Sigmoid colon (tissue), 7 donors: ENCODE data around the gene CT47C1. TPM values are rescaled to one million over a fixed set of nuclear protein-coding genes. Genes with fewer than 3 reads are reported as not detected.

Source experiments
- DNase-seq: peaks from one replicate; pipeline ENCODE4 v3.0.0-alpha.2; 2019
- H3K27ac ChIP-seq, 4 donors: fragments of 200-600 bp; sonication (generic); one replicate each; pipeline ENCODE4 v1.5.1; 2016 to 2019; ENCODE audit warnings: mild to moderate bottlenecking in 1 of 4
- H3K27me3 ChIP-seq, 3 donors: fragments of 200-600 bp; sonication (generic); one replicate each; pipeline ENCODE4 v1.5.1; 2019; ENCODE audit warnings: mild to moderate bottlenecking in 1 of 3
- H3K36me3 ChIP-seq, 4 donors: fragments of 200-600 bp; sonication (generic); one replicate each; pipeline ENCODE4 v1.5.1; 2016 to 2019
- H3K4me1 ChIP-seq, 4 donors: fragments of 200-600 bp; sonication (generic); one replicate each; pipeline ENCODE4 v1.5.1; 2017 to 2019
- H3K4me3 ChIP-seq, 4 donors: fragments of 200-600 bp; sonication (generic); one replicate each; pipeline ENCODE4 v1.5.1; 2017 to 2019; ENCODE audit warnings: mild to moderate bottlenecking in 2 of 4, moderate library complexity in 1 of 4
- H3K9me3 ChIP-seq, 4 donors: fragments of 200-600 bp in 3 of 4; sonication (generic) in 3 of 4; one replicate each; pipeline versions ENCODE4 v1.5.1 to v1.6.1; 2013 to 2019
- CTCF ChIP-seq, 4 experiments: fragments of 450-650 bp in 3 of 4; fragments of 200-600 bp in 1 of 4; IDR thresholded peaks; one replicate each; pipeline ENCODE4 v1.5.1; 2016 to 2019; ENCODE audit warnings: antibody characterized with exemption in 4 of 4, mild to moderate bottlenecking in 3 of 4, moderate library complexity in 2 of 4
- EP300 ChIP-seq, 4 donors: sonication (generic); formaldehyde crosslinking; IDR thresholded peaks; one replicate each; pipeline ENCODE4 v1.6.1; 2017; ENCODE audit warnings: antibody characterized with exemption in 4 of 4
- POLR2A ChIP-seq, 2 donors: fragments of 450-650 bp; IDR thresholded peaks; one replicate each; pipeline ENCODE4 v1.6.1; 2016; ENCODE audit warnings: antibody characterized with exemption in 2 of 2, mild to moderate bottlenecking in 2 of 2, moderate library complexity in 2 of 2
- POLR2AphosphoS5 ChIP-seq, 4 donors: sonication (generic); formaldehyde crosslinking; IDR thresholded peaks; one replicate each; pipeline ENCODE4 v1.6.1; 2017; ENCODE audit warnings: antibody characterized with exemption in 4 of 4
- WGBS, 2 donors: extraction: QIAGEN DNeasy Blood & Tissue Kit; methylation state at CpG; one replicate each; pipeline ENCODE4 v1.1.7; 2013; 5-methylcytosine and 5-hydroxymethylcytosine counted together
- intact Hi-C: fragments of 100-400 bp; cut with DNase I; formaldehyde crosslinking; loops from one replicate; pipeline ENCODE4 v1.15.1; 2023
- polyA plus RNA-seq, 3 donors: library from polyadenylated mRNA; stranded (reverse); fragments of 200-250 nt; gene quantifications; one replicate each; pipeline ENCODE4 v1.2.3, GENCODE V29; 2013
- total RNA-seq, 4 donors: library from RNA; depleted of rRNA; stranded (reverse); fragments of >200 nt; gene quantifications; one replicate each; pipeline ENCODE4 v1.1.0, GENCODE V29; 2016
- donor health status: healthy with polysubstance abuse.
- donor health status: Bipolar disorder and iron deficiency.
- donor health status: healthy.

The CT47C1 gene
- total and polyA plus RNA-seq, 7 donors: not detected

- WGBS, 2 donors: 96% methylated on average over 43 of the region's 43 CpGs
These were observed 560 bp downstream of the CT47C1 start for GRCh38 chrX:119073200-119073905.

GRCh38 chrX:119073911-119074310 lies 1.1 kb downstream of the CT47C1 start:
- no peak for TF ChIP-seq CTCF (IDR thresholded peaks at IDR 0.05)
- TF ChIP-seq POLR2AphosphoS5 (IDR thresholded peaks at IDR 0.05): no peak
- no peak for TF ChIP-seq POLR2A (IDR thresholded peaks at IDR 0.05)
- TF ChIP-seq EP300 (IDR thresholded peaks at IDR 0.05): no peak
- no peaks in the 10 kb centered on the region for H3K36me3 ChIP-seq
- intact Hi-C loops: no loop called here
- H3K27me3 ChIP-seq: no peaks in the 10 kb centered on the region
- H3K4me1 ChIP-seq: no peaks in the 10 kb centered on the region
- H3K27ac ChIP-seq: no peak overlapping the region
- no peaks in the 10 kb centered on the region for H3K9me3 ChIP-seq
- H3K4me3 ChIP-seq: no peak overlapping the region
- WGBS, 2 donors: 93 to 94% methylated on average over 19 of the region's 19 CpGs
- no peak for DNase-seq

More at GRCh38 chrX:119073200-119073905, 560 bp downstream of the CT47C1 start:
- Histone ChIP-seq H3K4me1 (no peaks in the 10 kb centered on the region), H3K27me3 (no peaks in the 10 kb centered on the region), H3K36me3 (no peaks in the 10 kb centered on the region), H3K9me3 (no peaks in the 10 kb centered on the region), H3K27ac (no peak overlapping the region), H3K4me3 (no peak overlapping the region)
- TF ChIP-seq EP300 (IDR thresholded peaks at IDR 0.05) (no peak), POLR2A (IDR thresholded peaks at IDR 0.05) (no peak), POLR2AphosphoS5 (IDR thresholded peaks at IDR 0.05) (no peak), CTCF (IDR thresholded peaks at IDR 0.05) (no peak)
- no peak for DNase-seq
- intact Hi-C loops: no loop called here

DNA sequence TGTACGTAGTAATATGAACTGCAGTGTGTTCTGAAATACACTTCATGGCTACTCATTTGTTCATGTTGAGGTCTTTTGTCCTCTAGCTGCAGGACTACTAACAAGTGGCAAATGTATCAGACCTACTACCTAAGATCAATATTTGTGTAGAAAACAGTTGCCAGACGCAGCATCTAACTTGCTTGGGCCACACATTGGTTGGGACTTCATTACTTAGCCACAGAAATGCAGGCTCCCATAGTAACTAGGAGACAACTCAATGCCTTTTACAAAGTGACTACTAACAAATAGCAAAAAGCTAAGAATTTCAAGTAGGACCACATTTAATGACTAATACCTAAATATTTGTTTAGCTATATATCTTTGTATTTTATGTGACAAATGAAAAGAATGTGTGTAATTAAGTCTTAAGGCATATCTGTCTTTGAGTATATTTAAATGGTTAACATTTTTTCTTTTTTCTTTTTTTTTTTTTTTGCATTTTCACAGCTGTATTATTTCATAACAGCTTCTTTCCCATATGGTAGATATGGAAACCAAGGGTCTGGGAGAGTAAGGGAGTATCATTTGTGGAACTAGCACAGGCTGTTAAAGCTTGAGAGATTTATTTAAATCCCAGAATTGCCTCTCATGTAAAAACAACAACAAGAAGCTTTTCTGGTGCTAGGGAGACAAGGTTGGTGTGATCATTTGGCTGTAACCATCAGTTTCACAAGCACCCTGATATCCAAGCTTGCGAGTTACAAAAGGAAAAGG lies 2.7 kb downstream of the CT47C1 start:
- WGBS, 2 donors: 89 to 92% methylated on average over 3 of the region's 3 CpGs
- Histone ChIP-seq H3K4me3 (no peak overlapping the region), H3K36me3 (no peaks in the 10 kb centered on the region), H3K27ac (no peak overlapping the region), H3K9me3 (no peaks in the 10 kb centered on the region), H3K27me3 (no peaks in the 10 kb centered on the region), H3K4me1 (no peaks in the 10 kb centered on the region)
- intact Hi-C loops: no loop called here
- no peak for DNase-seq
- TF ChIP-seq CTCF (IDR thresholded peaks at IDR 0.05) (no peak), POLR2A (IDR thresholded peaks at IDR 0.05) (no peak), POLR2AphosphoS5 (IDR thresholded peaks at IDR 0.05) (no peak), EP300 (IDR thresholded peaks at IDR 0.05) (no peak)

DNA sequence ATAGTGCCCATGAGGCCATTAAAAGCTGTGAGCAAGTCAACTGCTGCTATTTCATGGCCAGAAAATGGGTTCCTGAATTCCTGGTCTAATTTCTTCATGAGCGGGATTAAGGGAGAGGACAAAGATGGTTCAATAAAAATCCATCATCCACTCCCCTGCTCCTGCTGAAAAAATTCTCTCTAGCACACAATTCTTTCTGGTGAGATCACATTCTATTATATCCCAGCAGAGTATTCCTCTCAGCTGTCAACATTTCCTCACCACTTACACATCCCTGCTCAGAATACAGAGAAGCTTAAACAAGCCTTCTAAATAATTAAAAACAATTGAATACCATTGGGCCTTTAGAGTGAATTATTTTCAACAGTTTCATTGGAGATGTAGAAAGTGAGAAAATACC lies 9.5 kb downstream of the CT47C1 start:
- Histone ChIP-seq H3K27me3 (no peaks in the 10 kb centered on the region), H3K4me1 (no peaks in the 10 kb centered on the region), H3K4me3 (no peak overlapping the region), H3K9me3 (no peaks in the 10 kb centered on the region), H3K36me3 (no peaks in the 10 kb centered on the region), H3K27ac (no peak overlapping the region)
- WGBS, 2 donors: 88 to 100% methylated on average over 1 of the region's 1 CpG
- DNase-seq: no peak
- no peak for TF ChIP-seq POLR2A (IDR thresholded peaks at IDR 0.05)
- TF ChIP-seq POLR2AphosphoS5 (IDR thresholded peaks at IDR 0.05): no peak
- no peak for TF ChIP-seq CTCF (IDR thresholded peaks at IDR 0.05)
- TF ChIP-seq EP300 (IDR thresholded peaks at IDR 0.05): no peak
- intact Hi-C loops: no loop called here
